Measurements from ENCODE around the gene PRM2. TPM values are rescaled to one million over a fixed set of nuclear protein-coding genes. Genes with fewer than 3 reads are reported as not detected.
A peak's percentile ranks its signal among the peaks of the same experiment; 100 is the strongest.

PRM2 gene
- total RNA-seq, 4 donors from 2014 or later, result not detected

DNA sequence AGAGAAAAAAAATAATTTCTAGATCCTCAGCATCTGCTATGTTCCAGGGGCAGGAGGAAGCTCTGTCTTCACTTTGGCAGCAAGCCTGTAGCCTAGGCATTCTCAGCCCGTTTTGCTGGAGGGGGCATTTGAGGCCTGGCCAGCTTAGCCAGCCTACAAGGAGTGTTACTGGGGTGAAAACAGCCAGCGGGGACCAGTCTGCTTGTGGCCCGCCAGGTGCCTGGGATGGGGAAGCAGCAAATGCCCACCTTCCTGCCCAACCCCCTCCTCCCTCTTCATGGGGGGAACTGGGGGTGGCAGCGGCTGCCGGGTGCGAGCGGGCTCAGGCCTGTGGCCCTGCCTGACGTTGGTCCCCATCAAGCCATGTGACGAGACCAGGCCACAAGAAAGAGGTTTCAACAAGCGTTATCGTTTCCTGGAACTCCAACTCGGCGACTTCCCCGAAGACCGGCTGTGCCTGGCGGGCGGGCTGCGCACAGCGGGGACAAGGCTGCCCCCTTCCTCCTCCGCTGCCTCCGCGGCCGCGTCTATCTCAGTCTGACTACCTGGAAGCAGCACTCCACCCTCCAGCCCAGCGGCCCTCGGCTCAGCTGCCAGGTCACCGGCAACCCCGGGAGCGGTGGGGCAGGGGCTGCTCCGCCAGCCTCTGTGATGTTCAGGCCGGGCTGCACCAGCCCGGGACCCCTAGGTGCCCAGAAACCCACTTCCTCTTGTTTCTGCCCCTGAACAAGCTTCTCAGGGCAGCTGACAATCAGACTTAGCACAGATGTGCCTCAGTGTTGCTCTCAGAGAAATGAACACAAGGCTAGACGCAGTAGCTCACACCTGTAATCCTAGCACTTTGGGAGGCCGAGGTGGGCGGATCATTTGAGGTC lies 43.2 kb downstream of the PRM2 start:
- peak in 1 of 2 donors; percentile 31 for TF ChIP-seq POLR2A (IDR thresholded peaks at IDR 0.05)
- TF ChIP-seq, protein P1, sequence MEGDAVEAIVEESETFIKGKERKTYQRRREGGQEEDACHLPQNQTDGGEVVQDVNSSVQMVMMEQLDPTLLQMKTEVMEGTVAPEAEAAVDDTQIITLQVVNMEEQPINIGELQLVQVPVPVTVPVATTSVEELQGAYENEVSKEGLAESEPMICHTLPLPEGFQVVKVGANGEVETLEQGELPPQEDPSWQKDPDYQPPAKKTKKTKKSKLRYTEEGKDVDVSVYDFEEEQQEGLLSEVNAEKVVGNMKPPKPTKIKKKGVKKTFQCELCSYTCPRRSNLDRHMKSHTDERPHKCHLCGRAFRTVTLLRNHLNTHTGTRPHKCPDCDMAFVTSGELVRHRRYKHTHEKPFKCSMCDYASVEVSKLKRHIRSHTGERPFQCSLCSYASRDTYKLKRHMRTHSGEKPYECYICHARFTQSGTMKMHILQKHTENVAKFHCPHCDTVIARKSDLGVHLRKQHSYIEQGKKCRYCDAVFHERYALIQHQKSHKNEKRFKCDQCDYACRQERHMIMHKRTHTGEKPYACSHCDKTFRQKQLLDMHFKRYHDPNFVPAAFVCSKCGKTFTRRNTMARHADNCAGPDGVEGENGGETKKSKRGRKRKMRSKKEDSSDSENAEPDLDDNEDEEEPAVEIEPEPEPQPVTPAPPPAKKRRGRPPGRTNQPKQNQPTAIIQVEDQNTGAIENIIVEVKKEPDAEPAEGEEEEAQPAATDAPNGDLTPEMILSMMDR (IDR thresholded peaks at IDR 0.05), result no peak
- peak; percentile 68 to 93 (median 91) for DNase-seq
- no peaks in the 10 kb centered on the region for H3K36me3 ChIP-seq
- no peaks in the 10 kb centered on the region for H3K27me3 ChIP-seq
- no peaks in the 10 kb centered on the region for H3K9me3 ChIP-seq
- peak overlapping the region in 2 of 4 donors; percentile 25 to 34 for H3K4me3 ChIP-seq
- H3K4me1 ChIP-seq, result peaks cover 0 to 13% (median 11%) of the 10 kb centered on the region in 4 donors
- peak overlapping the region; percentile 75 to 85 (median 80) for H3K27ac ChIP-seq

GRCh38 chr16:11232302-11232851 lies 43.9 kb downstream of the PRM2 start:
- Histone ChIP-seq H3K27ac (peak overlapping the region; percentile 75 to 85 (median 80)), H3K9me3 (no peaks in the 10 kb centered on the region), H3K4me3 (no peak overlapping the region), H3K4me1 (peaks cover 0 to 13% (median 11%) of the 10 kb centered on the region in 4 donors), H3K36me3 (no peaks in the 10 kb centered on the region), H3K27me3 (no peaks in the 10 kb centered on the region)
- DNase-seq, result no peak
- no peak for TF ChIP-seq POLR2A (IDR thresholded peaks at IDR 0.05)
- TF ChIP-seq, protein P1 (IDR thresholded peaks at IDR 0.05), result no peak

GRCh38 chr16:11231367-11231970 lies 44.8 kb downstream of the PRM2 start:
- H3K36me3 ChIP-seq, result no peaks in the 10 kb centered on the region
- no peaks in the 10 kb centered on the region for H3K27me3 ChIP-seq
- no peak for TF ChIP-seq POLR2A (IDR thresholded peaks at IDR 0.05)
- TF ChIP-seq, protein P1 (IDR thresholded peaks at IDR 0.05), result no peak
- H3K9me3 ChIP-seq, result no peaks in the 10 kb centered on the region
- peaks cover 0 to 13% (median 11%) of the 10 kb centered on the region in 4 donors for H3K4me1 ChIP-seq
- DNase-seq, result no peak
- H3K4me3 ChIP-seq, result no peak overlapping the region
- peak overlapping the region in 1 of 4 donors; percentile 49 for H3K27ac ChIP-seq

DNA sequence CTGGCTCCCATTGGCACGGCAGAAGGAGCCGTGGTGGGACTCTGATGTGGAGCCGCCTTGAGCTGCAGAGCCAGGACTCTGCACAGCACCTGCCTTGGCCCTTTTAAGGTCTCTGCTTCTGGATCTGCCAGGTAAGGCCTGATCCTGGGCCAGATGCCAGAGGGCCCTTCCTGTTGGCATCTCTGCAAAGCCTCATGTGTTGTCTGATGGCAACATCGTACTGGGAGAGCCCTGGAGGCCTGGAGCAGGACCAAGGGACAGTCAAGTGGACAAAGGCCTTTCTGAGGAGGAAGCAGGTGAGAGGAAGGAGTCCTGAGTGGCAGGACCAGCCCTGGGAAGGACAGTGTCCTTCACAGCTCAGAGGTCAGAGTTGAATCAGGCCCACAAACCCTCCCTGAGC lies 46.4 kb downstream of the PRM2 start:
- no peak overlapping the region for H3K4me3 ChIP-seq
- peak overlapping the region in 1 of 4 donors; percentile 25 for H3K27ac ChIP-seq

GRCh38 chr16:11229432-11229831 lies 46.8 kb downstream of the PRM2 start:
- Histone ChIP-seq H3K9me3 (no peaks in the 10 kb centered on the region), H3K27ac (no peak overlapping the region), H3K4me1 (peaks cover 0 to 28% (median 8%) of the 10 kb centered on the region in 4 donors), H3K36me3 (no peaks in the 10 kb centered on the region), H3K27me3 (no peaks in the 10 kb centered on the region), H3K4me3 (no peak overlapping the region)
- TF ChIP-seq, protein P1 (IDR thresholded peaks at IDR 0.05), result no peak
- DNase-seq, result no peak

More for the DNA sequence above, 46.4 kb downstream of the PRM2 start:
- H3K9me3 ChIP-seq, result no peaks in the 10 kb centered on the region
- DNase-seq, result no peak
- no peak for TF ChIP-seq POLR2A (IDR thresholded peaks at IDR 0.05)
- TF ChIP-seq, protein P1 (IDR thresholded peaks at IDR 0.05), result no peak
- H3K4me1 ChIP-seq, result peaks cover 0 to 25% (median 7%) of the 10 kb centered on the region in 4 donors
- no peaks in the 10 kb centered on the region for H3K27me3 ChIP-seq
- H3K36me3 ChIP-seq, result no peaks in the 10 kb centered on the region

Data from Peyer's patch (tissue), 4 donors.